ENCODE results near the gene LDAH. TPM values are rescaled to one million over a fixed set of nuclear protein-coding genes. Genes with fewer than 3 reads are reported as not detected.

The LDAH gene
- polyA plus RNA-seq, 1 experiment: 31.4 TPM

DNA sequence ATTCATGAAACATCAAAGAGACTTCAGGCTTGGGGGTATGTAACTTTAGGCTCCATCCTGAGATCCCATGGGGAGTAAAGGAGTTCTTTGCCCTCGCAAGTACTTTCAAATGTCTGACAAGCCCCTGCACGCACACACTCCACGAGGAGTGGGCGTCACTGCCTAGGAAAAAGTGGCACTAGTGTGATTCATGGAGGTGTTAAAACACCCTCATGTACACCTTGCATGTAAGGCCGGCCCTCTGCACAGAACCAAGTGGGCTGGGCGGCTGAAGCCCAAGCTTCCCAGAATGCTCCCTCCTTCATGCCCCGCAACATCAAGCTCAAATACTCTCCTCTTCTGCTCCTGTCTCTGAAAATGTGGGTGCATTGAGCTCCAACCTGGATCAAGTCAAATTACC, 179.8 kb downstream of the LDAH start:
- H3K27ac ChIP-seq (ENCODE audit: low read depth, low read length): no peak overlapping the region
- H3K9me3 ChIP-seq (ENCODE audit: control insufficient read depth, insufficient read depth, low read length): no peaks in the 10 kb centered on the region
- ChIA-PET CTCF (interaction anchor here (0.6 to 4.9 kb wide), 42 partner anchors 8 to 418 kb away, joined by 3 to 118 read pairs (median 5); partner anchors contain the start of genes HS1BP3, RHOB and SDC1), POLR2A (interaction anchor here (0.6 to 1.8 kb wide), 3 partner anchors 194 to 224 kb away, joined by 3 to 13 read pairs (median 4); partner anchors contain the start of gene RHOB)
- DNase-seq (ENCODE audit: low read depth, low spot score): no peak
- no peaks in the 10 kb centered on the region for H3K27me3 ChIP-seq (ENCODE audit: control insufficient read depth, insufficient read depth, low read length)
- no peak overlapping the region for H3K4me3 ChIP-seq (ENCODE audit: low read depth, low read length)
- TF ChIP-seq, protein P1, sequence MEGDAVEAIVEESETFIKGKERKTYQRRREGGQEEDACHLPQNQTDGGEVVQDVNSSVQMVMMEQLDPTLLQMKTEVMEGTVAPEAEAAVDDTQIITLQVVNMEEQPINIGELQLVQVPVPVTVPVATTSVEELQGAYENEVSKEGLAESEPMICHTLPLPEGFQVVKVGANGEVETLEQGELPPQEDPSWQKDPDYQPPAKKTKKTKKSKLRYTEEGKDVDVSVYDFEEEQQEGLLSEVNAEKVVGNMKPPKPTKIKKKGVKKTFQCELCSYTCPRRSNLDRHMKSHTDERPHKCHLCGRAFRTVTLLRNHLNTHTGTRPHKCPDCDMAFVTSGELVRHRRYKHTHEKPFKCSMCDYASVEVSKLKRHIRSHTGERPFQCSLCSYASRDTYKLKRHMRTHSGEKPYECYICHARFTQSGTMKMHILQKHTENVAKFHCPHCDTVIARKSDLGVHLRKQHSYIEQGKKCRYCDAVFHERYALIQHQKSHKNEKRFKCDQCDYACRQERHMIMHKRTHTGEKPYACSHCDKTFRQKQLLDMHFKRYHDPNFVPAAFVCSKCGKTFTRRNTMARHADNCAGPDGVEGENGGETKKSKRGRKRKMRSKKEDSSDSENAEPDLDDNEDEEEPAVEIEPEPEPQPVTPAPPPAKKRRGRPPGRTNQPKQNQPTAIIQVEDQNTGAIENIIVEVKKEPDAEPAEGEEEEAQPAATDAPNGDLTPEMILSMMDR (IDR thresholded peaks at IDR 0.05; ENCODE audit: low read depth, low read length): no peak

DNA sequence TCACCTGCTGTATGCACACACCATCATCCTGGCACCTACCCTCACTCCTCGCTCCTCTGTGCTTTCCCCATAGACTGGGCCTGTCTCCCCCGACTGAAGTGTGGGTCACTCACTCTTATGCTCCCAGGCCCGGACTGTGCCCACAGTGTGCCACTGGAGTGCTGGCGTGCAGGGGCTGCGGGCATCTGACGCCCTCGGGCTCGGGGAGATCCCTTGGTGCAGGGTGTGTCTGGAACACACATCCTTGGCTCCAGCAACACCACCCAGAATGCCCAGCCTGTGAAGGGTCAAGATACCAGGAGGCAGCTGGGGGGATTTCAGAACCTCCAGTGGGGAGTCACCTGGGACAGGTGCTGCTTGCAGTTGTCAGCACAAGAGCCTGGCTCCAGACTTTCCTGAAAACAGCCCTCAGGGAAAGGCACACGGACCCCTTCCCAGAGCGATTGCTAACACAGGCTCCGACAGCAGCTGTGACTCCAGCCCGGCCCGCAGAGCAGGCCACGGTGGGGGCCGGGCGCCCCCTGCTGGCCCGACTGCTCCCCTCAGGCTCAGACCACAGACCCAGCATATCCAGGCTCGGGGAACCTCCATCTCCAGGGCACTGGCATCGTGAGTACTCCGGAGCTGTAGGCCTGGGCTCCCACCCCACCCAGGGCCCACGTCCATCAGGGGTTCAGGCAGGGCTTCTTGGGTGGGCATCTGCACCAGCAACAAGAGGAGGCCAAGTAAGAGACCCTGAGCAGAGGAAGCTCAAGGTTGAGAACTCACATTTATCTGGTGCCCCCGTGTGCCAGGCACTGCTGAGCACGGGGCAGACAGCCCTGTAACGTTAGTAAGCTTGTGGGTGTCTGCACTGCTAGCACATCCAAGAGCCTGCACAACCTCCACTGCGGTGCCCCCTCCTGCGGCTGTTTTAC, 180.6 kb downstream of the LDAH start:
- POLR2A ChIA-PET: interaction anchor here (0.6 to 1.8 kb wide), 5 partner anchors 194 to 797 kb away, joined by 3 to 13 read pairs (median 4); partner anchors contain the start of gene RHOB
- no peak for DNase-seq (ENCODE audit: low read depth, low spot score)
- Histone ChIP-seq H3K9me3 (ENCODE audit: control insufficient read depth, insufficient read depth, low read length) (no peaks in the 10 kb centered on the region), H3K27me3 (ENCODE audit: control insufficient read depth, insufficient read depth, low read length) (no peaks in the 10 kb centered on the region), H3K27ac (ENCODE audit: low read depth, low read length) (no peak overlapping the region), H3K4me3 (ENCODE audit: low read depth, low read length) (no peak overlapping the region)
- TF ChIP-seq, protein P1 (IDR thresholded peaks at IDR 0.05; ENCODE audit: low read depth, low read length): peak; percentile 94
- CTCF ChIA-PET: interaction anchor here (0.6 to 4.9 kb wide), 49 partner anchors 8 to 417 kb away, joined by 3 to 118 read pairs (median 5); partner anchors contain the start of genes HS1BP3, RHOB and SDC1

DNA sequence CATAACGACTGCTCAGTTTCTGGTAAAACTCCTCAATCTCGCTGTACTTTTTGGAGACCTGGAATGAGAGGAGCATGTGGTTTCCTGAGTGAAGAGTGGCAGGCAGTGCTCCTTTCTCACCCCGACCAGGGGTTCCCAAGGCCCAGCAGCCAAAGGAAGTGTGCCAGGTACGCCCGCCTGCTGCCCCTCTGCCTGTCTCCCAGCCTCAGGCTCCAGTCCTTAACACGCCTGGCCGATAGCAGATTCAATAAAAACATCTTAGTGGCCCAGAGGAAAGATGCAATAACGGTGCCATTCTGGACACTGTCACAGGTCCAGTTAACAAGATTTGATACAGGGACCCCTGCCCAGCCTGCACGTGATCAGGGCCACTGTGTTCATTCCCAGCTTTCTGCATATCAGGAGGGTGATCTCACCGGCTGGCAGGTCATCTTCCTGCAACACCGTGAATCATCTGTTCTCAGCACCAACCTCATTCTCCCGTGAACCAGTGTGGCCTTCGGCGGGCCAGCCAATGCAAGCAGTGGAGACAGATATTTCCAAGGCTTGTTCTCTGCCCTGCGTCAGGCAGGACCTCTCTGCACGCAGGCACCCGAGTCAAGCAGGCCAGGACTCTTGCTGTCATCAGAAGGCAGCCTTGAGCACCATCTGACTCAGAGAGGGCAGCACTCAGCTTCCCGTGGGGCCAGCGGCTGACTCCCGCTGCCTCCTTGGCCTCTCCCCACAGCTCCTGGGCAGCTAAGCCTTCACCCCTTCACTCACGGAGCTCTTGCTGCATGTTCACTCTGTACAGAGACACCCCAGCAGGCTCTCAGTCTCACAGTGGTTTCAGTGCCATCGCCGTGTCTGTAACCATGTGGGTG, 181.5 kb downstream of the LDAH start:
- Histone ChIP-seq H3K27ac (ENCODE audit: low read depth, low read length) (no peak overlapping the region), H3K9me3 (ENCODE audit: control insufficient read depth, insufficient read depth, low read length) (no peaks in the 10 kb centered on the region), H3K27me3 (ENCODE audit: control insufficient read depth, insufficient read depth, low read length) (no peaks in the 10 kb centered on the region), H3K4me3 (ENCODE audit: low read depth, low read length) (no peak overlapping the region)
- POLR2A ChIA-PET: interaction anchor here (1.7 to 1.8 kb wide), 2 partner anchors 195 to 197 kb away, joined by 6 to 13 read pairs; partner anchors contain the start of gene RHOB
- no peak for DNase-seq (ENCODE audit: low read depth, low spot score)
- CTCF ChIA-PET: interaction anchor here (0.6 to 4.9 kb wide), 23 partner anchors 10 to 351 kb away, joined by 3 to 118 read pairs (median 11); partner anchors contain the start of genes HS1BP3 and RHOB
- TF ChIP-seq, protein P1 (IDR thresholded peaks at IDR 0.05; ENCODE audit: low read depth, low read length): no peak

DNA sequence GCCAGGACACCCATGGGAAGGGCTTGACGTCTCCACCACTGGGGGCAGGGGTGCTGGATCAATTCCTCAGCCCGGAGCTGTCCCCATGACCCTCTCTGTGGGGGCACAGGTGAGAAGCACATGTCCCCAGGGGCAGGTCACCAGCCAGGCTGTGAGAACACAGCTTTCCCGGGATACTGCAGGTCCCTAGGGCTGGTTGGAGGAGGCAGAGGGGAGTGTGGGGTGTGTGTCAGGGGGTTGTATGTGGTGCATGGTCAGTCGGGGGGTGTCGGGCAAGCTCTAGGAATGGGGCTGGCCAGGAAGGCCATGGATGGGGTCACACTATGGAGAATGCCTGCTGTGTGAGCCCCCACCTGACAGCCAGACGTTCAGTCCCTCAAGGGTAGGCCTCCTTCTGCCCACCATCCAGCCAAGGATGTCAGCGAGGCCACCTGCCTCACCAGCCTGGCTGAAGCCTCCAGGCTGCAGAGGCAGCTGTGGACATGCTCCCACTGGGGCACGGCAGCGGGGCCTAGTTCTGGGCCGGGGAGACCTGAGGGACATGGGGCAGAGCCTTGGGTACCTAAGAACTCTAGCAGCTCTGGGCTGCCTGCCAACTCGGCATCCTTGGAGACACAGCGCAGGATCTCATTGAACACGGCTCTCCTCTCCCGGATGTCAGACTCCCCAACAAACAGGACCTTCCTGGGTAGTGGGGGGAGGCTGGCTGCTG, 182.3 kb downstream of the LDAH start:
- Histone ChIP-seq H3K27ac (ENCODE audit: low read depth, low read length) (no peak overlapping the region), H3K9me3 (ENCODE audit: control insufficient read depth, insufficient read depth, low read length) (no peaks in the 10 kb centered on the region), H3K4me3 (ENCODE audit: low read depth, low read length) (no peak overlapping the region), H3K27me3 (ENCODE audit: control insufficient read depth, insufficient read depth, low read length) (no peaks in the 10 kb centered on the region)
- TF ChIP-seq, protein P1 (IDR thresholded peaks at IDR 0.05; ENCODE audit: low read depth, low read length): no peak
- DNase-seq (ENCODE audit: low read depth, low spot score): no peak
- CTCF ChIA-PET: interaction anchor here (0.8 to 4.9 kb wide), 8 partner anchors 11 to 244 kb away, joined by 3 to 79 read pairs (median 15); partner anchors contain the start of gene HS1BP3
- POLR2A ChIA-PET: interaction anchor here (1.7 kb wide), 1 partner anchor 194 kb away, joined by 7 read pairs; the partner anchor contains the start of gene RHOB
